K562 treated with DMSO at 1 percent for 24 hours (cell line): ENCODE data around the gene ODC1. TPM values are rescaled to one million over a fixed set of nuclear protein-coding genes. Genes with fewer than 3 reads are reported as not detected.

Source experiments
- total RNA-seq: library from RNA; unstranded; fragments of 300-600 nt; gene quantifications from 2 replicates; pipeline ENCODE4 v1.2.3, GENCODE V29; 2022; ENCODE audit warnings: low read depth; ENCODE audit not compliant: insufficient read depth

ODC1 gene
- 68.6 and 79.7 TPM in 2 replicates for total RNA-seq

DNA sequence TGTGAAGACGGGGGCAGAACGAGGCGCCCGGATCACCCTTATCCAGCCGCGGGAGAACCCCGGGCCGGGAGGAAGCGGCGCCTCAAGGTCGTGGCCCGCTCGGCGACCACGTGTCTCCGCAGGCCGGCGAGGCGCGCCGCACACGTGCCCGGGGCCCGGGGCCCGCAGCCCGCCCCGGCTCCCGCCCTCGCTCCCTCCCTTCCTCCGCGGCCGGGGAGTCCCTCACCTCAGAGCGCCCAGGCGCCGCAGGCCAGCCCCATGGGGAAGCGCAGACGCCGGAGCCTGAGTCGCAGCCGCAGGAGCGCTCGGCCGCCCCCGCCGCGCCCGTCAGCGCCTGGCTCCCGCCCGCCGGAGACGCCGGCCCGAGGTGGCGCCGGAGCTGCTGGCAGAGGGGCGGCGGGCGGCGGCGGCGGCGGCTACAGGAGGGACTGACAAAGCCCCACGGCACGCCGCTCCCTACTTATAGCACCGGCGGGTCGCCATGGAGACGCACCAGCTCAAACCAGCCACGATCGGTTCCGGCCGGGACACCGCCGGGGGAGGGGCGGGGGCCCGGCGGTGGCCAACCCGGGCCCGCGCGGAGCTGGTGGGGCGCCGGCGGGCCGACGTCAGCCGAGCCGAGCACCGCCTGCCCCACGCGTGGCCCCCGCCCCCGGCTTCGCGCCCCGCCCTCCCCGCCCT, at the start of gene ODC1:
TSS of gene ODC1 (minus strand) at position 433 of the 681 bp plus-strand sequence. CDS start 3,295 bp downstream, outside the sequence.

Other genes with a start within 250 kb of the ODC1 start
- 188 and 204 TPM in 2 replicates for gene HPCAL1, start 145.4 kb downstream of the ODC1 start, total RNA-seq
- 7.6 and 9.7 TPM in 2 replicates for gene NOL10, start 241.6 kb upstream of the ODC1 start, total RNA-seq